HG02973 (cell line): Measurements from ENCODE around the gene DDX21.
"Not testable (repeated sequence)": the region's sequence is repeated elsewhere in the genome, so short reads cannot be mapped to it uniquely, and the experiment has no call there.

Experiments
- ATAC-seq: cut with Tn5 transposase; IDR thresholded peaks from one replicate; pipeline ENCODE4 v1.9.1; 2021; ENCODE audit warnings: moderate library complexity; ENCODE audit not compliant: unreplicated experiment

The DDX21 gene

DNA sequence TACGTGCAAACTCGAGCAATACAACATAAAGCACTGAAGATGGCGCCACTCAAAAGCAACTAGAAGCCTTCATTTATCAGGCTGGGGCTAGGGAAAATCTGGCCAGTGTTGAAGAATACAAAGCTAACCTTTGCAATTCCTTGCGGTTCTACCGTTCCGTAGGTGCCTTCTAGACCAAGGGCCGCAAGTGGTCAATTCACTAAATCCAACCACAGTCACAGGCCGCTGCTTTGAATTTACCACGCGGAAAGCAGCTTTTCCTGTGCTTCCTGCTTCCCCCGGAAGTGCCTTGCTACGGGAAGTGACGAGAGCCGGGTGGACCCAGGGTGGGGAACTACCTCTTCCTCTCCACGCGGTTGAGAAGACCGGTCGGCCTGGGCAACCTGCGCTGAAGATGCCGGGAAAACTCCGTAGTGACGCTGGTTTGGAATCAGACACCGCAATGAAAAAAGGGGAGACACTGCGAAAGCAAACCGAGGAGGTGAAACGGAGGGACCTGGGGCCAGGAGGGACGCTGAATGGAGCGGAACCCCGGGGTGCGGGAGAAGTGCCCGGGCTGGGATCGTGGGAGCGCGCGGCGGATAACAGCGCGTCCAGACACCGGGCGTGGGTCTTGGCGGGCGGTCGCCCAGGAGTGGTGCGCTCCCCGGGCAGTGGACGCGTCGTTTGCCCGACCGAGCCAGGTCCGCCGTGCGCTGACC is at the start of gene DDX21:
TSS of gene DDX21 (plus strand) at position 339 of the 701 bp plus-strand sequence. CDS start at position 395, 56 bp downstream.
- ATAC-seq, result peak; percentile 74

DNA sequence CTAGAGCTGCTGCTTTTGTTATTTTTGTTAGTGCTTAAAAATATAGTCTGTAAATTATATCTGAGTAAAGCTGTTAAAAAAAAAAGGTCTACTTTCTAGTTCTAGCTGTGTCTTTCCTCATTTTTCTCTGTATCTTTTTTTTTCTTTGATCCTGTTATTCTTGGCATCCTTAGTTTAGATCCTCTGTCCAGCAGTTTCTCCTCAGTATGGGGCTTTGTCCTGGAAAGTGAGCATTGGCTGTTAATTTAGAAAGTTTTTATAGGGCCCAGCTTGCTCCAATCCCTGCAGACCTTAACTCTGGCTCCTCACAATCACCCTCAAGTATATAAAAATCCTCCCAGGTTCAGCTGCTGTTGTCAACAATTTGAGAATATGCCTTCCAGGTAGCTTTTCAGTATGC is 31.4 kb upstream of the DDX21 start:
- ATAC-seq, result no peak

DNA sequence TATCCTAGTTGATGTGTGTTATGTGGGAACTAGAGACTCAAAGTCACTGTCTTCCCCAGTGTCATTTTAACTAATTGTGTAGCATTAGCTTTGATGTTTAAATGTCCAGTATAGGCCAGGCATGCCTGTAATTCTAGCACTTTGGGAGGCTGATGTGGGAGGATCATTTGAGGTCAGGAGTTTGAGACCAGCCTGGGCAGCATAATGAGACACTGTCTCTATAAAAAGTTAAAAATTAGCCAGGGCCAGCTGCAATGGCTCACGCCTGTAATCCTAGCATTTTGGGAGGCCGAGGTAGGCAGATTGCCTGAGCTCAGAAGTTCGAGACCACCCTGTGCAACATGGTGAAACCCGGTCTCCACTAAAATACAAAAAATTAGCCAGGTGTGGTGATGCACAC is 30.5 kb upstream of the DDX21 start:
- no peak for ATAC-seq

DNA sequence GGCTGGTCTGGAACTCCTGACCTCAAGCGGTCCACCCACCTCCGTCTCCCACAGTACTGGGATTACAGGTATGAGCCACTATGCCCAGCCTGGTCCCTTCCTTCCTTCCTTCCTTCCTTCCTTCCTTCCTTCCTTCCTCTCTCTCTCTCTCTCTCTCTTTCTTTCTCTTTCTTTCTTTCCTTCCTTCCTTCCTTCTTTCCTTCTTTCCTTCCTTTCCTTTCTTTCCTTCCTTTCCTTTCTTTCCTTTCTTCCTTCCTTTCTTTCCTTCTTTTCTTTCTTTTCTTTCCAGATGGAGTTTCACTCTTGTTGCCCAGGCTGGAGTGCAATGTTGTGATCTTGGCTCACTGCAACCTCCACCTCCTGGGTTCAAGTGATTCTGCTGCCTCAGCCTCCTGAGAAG is 26.8 kb upstream of the DDX21 start:
- ATAC-seq, result not testable (repeated sequence)

DNA sequence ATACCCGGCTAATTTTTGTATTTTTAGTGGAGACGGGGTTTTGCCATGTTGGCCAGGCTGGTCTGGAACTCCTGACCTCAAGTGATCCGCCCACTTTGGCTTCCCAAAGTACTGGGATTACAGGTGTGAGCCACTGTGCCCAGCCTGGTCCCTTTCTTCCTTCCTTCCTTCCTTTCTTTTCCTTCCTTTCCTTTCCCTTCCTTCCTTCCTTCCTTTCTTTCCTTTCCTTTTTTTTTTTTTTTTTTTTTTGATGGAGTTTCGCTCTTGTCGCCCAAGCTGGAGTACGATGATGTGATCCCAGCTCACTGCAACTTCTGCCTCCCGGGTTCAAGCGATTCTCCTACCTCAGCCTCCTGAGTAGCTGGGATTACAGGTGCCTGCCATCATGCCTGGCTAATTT is 26.1 kb upstream of the DDX21 start:
- ATAC-seq, result not testable (repeated sequence)

DNA sequence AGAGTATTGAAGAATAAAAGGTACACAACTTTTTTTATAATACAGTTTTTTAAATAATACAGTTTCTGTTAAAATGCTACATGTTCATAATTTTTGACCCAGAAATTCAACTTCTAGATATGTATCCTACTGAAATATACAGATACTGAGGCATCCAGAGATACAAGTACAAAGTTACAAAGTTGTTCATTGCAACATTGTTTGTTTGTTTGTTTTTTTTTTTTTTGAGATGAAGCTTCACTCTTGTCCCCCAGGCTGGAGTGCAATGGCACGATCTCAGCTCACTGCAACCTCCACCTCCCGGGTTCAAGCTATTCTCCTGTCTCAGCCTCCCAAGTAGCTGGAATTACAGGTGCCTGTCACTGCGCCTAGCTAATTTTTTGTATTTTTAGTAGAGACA is 23.1 kb upstream of the DDX21 start:
- not testable (repeated sequence) for ATAC-seq

DNA sequence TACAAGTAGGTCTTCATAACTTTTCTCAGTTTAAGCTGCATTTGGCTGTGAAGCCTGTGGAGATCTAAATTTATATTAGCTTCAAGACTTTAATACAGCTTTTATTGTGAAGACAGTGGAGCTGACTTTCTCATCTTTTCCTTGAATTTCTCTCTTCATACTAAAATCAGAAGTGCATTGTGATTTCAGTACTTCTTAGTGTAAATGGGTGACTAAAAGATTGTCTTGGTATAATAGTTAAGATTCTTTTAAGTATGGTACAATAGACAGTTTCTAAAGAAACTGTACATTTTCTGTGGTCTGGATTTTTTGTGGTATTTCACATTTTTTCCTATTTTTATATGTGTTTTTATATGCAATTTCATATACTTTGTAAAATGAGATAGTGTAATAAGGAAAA is 21.0 kb upstream of the DDX21 start:
- ATAC-seq, result no peak

DNA sequence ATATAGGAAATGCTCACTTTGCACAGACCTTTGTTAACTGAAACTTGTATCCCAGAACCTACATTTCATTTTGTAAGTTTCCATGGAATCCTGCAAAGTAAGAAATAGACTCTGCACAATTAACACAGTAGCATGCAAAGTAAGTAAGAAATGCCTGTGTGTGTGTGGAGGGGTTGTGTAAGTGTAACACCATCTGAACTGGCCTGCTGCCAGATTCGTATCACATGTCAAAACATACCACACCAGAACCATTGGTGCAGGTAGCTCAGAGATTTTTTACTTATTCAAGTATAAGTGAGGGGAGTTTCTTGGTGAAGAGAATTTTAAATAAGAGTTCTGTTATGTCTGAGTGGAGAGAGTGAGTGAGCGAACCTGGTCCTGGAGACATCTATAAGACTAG is 17.9 kb upstream of the DDX21 start:
- ATAC-seq, result no peak

DNA sequence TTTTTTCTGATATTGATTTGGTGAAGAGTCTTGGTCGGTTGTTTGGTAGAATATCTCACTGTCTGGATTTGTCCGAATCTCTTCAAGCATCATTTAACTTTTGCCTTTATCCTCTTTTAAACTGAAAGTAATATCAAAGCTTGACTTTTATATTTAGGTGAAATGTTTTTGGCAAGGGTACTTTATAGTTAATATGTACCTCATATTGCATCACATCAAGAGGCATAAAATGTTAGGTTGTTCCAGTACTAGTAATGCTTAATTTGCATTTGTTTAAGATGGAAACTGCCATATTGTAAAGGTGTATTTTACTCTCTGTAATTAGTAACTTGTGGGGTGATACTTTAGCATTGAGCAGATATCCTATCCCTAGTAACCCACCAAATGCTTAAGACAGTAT is 17.1 kb upstream of the DDX21 start:
- ATAC-seq, result no peak

DNA sequence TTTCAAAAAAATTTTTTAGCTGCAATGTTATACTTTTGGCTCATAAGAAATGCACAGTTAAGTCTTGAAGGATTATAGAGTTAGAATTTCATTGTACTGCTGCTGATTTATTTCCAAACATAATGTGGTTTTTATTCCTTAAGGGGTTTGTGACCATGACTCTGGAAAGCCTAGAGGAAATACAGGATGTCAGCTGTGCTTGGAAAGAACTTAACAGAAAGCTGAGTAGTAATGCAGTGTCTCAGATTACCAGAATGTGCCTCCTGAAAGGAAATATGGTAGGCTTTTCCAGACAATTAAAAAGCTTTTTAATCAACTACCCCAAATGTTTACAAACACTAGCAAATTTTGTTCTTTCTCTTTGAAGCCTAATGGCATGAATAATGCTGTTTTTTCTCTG is 15.1 kb upstream of the DDX21 start:
- not testable (repeated sequence) for ATAC-seq

DNA sequence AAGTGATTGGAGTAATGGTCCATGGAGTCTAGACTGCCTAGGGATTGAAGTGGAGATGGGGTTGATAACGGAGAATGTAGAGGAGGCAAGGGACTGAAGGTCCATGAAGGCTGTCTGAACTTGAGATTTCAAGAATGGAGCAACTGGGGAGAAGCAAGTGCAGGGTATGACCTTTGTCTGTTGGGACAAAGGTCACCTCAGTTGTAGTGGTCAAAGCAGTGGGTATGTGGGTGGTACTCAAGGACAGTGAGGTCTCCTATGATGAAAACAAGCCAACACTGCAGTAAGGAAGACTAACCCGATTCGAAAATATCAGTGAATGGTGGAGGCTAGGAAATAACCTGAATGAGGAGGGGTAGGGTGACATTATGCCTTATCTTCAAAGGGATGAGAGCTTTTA is 5.4 kb upstream of the DDX21 start:
- no peak for ATAC-seq

DNA sequence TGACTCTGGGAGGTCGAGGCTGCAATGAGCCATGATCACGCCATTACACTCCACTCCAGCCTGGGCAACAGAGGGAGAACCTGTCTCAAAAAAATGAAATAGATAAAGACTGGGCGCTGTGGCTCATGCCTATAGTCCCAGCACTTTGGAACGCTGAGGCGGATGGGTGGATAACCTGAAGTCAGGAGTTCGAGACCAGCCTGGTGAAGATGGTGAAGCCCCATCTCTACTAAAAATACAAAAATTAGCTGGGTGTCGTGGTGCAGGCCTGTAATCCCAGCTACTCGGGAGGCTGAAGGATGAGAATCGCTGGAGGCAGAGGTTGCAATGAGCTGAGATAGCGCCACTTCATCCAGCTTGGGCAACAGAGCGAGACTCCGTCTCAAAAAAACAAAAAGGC is 1.1 kb upstream of the DDX21 start:
- no peak for ATAC-seq

DNA sequence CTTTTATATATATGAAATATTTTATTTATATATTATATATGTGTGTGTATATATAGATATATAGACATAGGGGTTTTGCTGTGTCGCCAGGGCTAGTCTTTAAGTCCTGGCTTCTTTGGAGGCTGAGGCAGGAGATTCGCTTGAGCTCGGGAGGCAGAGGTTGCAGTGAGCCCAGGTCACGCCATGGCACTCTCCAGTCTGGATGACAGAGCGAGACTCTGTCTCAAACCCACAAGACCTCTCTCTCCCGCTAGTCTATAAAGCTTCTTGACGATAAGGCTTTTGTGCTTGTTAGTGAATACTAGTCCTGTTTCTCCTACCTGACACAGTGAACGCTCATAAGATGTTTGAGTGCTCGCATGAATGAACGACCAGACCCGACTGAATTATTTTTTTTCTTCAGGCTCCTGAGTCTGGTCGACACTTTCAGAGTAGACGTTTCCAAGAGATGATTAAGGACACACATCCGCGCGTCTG is 577 bp upstream of the DDX21 start:
- peak; percentile 8 for ATAC-seq

DNA sequence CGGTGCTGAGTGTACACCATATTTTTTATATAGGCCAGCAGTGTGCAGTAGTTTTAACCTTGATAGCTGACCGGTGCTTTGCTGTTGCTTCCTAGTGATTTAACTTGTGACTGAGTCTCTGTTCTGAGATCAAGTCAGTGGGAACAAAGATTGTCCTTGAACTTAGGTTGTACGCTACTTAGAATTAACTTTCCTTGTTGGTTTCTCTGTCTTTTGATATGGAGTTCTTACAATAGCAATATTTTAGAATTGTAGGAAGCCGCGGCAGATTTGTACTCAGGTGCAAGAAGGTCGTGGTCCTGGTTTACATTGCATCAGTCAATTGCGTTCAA is 1.3 kb downstream of the DDX21 start:
- no peak for ATAC-seq

DNA sequence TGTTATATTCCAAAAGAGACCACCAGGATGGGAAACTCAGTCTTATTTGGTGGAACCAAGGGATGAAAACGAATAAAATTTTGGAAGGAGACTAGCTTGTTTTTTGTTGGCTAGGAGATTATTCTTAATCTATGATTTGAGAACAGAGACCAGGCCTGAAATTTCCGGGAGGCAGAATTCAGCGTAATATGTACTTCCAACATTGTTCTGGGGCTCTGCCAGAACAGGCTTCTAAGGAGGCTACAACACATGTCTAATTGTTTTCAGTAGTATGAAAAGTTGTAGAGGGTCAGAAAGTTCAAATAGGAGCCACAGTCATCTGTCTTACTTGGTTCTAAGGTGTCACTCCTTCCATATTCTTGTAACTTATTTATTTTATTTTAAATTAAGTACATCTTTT is 1.7 kb downstream of the DDX21 start:
- ATAC-seq, result no peak

DNA sequence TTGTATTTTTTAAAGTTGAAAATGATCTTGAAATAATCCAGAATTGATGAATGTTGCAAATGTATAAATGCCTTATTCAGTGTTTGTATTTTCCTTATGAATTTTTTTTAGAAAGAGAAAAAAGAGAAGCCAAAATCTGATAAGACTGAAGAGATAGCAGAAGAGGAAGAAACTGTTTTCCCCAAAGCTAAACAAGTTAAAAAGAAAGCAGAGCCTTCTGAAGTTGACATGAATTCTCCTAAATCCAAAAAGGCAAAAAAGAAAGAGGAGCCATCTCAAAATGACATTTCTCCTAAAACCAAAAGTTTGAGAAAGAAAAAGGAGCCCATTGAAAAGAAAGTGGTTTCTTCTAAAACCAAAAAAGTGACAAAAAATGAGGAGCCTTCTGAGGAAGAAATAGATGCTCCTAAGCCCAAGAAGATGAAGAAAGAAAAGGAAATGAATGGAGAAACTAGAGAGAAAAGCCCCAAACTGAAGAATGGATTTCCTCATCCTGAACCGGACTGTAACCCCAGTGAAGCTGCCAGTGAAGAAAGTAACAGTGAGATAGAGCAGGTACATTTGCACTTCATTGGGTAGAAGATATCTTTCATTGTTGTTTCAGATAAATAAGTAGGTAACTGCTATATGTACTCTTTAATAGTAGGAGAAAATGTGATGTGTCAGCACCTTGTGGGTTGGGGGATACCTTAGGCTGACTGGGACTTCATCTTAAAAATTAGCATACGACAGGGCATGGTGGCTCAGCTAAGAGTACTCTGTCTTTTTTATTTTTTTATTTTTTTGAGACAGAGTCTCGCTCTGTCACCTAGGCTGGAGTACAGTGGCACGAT is 3.9 kb downstream of the DDX21 start:
- ATAC-seq, result no peak

DNA sequence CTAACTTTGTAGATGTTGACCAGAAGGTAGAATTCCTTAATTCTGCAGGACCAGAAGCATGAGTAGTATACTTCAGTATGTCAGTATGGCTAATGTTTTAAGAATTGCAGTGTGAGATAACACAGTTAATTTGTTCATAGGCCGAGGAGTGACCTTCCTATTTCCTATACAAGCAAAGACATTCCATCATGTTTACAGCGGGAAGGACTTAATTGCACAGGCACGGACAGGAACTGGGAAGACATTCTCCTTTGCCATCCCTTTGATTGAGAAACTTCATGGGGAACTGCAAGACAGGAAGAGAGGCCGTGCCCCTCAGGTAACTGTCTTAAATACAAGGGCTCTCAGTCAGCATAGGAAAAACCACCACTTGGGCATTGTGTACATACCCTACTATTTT is 7.2 kb downstream of the DDX21 start:
- ATAC-seq, result no peak

DNA sequence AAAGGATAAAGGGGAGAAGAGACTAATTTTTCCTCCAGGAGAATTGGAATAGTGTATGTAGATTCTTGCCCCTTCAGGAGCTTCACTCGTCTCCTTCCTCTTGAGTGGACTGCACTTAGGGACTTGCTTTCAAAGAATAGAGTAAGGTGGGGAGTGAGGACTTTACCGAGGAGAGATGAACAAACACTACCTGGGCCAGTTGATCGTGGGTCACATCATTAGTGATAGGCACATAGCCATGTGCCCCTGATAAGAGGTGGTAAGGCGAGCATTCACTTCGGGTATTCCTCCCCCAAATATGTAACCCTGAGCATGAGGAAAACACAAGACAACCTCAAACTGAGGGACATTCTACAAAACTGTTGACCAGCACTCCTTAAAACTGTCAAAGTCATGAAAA is 18.0 kb downstream of the DDX21 start:
- ATAC-seq, result no peak

DNA sequence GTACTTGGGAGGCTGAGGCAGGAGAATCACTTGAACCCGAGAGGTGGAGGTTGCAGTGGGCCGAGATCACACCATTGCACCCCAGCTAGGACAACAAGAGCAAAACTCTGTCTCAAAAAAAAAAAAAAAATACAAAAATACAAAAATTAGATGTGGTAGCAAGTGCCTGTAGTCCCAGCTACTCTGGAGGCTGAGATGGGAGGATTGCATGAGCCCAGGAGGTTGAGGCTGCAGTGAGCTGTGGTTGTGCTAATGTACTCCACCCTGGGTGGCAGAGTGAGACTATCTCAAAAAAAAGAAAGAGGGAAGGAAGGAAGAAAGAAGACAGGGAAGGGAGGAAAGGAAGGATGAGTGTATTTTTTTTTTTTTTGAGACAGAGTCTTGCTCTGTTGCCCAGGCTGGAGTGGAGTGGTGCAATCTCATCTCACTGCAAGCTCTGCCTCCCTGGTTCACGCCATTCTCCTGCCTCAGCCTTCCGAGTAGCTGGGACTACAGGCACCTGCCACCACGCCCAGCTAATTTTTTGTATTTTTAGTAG is 20.0 kb downstream of the DDX21 start:
- ATAC-seq, result not testable (repeated sequence)

DNA sequence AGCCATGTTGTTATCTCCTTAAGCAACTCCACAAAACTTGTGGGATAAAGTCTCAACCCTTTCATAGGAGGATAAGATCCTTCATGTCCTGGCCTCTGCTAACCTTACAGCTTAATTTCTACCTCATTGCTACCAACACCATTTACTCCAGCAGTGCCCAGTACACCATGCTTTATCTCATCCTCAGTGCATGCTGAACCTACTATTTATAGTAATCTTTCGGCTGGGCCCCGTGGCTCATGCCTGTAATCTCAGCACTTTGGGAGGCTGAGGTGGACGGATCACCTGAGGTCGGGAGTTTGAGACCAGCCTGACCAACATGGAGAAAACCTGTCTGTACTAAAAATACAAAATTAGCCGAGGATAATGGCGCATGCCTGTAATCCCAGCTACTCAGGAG is 23.8 kb downstream of the DDX21 start:
- ATAC-seq, result not testable (repeated sequence)

DNA sequence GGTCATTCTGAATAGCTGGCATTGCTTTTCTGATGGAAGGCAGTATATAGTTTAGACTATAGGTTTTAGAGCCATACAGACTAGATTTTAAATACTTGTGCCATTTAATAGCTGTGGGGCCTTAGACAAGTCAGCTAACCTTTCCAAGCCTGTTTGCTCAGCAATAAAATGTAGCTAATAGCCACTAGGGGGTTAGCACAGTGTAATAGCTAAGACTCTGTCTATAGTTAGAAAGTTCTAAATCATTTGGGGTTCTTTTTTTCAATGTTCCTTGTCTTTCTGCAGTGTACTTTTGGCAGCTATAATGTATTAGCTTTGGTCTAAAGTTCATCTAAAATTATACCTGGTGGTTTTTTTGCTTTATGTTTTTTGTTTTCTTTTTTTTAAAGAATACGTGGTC is 25.1 kb downstream of the DDX21 start:
- no peak for ATAC-seq

DNA sequence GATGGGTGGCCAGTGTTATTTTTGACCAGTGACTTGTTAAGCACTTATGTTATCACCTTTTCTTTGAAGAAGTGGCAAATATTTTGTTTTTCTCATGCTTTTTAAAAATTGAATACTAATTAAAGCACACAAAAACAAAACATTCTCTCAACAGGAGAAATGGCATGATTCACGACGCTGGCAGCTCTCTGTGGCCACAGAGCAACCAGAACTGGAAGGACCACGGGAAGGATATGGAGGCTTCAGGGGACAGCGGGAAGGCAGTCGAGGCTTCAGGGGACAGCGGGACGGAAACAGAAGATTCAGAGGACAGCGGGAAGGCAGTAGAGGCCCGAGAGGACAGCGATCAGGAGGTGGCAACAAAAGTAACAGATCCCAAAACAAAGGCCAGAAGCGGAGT is 26.4 kb downstream of the DDX21 start:
- ATAC-seq, result no peak
